ENCODE data around the gene RNASET2. TPM values are rescaled to one million over a fixed set of nuclear protein-coding genes. Genes with fewer than 3 reads are reported as not detected.

RNASET2 gene
- total and polyA plus RNA-seq, 10 of the 15 experiments (the other 5 are each of a cell fraction or from before 2014, with no cell fraction given) = 5.5 to 225 (median 50.2) TPM

- ChIA-PET RAD21 (ENCODE audit: unreplicated experiment) (no interaction called here), POLR2A (no interaction called here), CTCF (no interaction called here), SMC1A (ENCODE audit: uncharacterized antibody, unreplicated experiment) (no interaction called here)
- in situ Hi-C loops (cut with MboI) = no loop called here
- Histone ChIP-seq H3K27me3 (replicated peaks in 1 of 2; ENCODE audit: control insufficient read depth in 2 of 2, insufficient read depth in 2 of 2, low read length in 1 of 2) (no peaks in the 10 kb centered on the region), H3K4me1 (ENCODE audit: control insufficient read depth, insufficient read depth, low read length) (peaks cover 22% of the 10 kb centered on the region), H3K9me3 (replicated peaks; ENCODE audit: control insufficient read depth, insufficient read depth, low read length) (no peaks in the 10 kb centered on the region), H3K4me3 (no peak overlapping the region), H4K20me1 (ENCODE audit: control insufficient read depth, insufficient read depth) (no peaks in the 10 kb centered on the region), H3K4me2 (ENCODE audit: control insufficient read depth, insufficient read depth) (no peak overlapping the region), H3K27ac (ENCODE audit: control insufficient read depth, insufficient read depth) (no peak overlapping the region), H3K36me3 (ENCODE audit: control insufficient read depth in 2 of 2, insufficient read depth in 2 of 2, low read length in 1 of 2) (peaks cover 20 to 33% of the 10 kb centered on the region in 2 experiments), H3K79me2 (ENCODE audit: control insufficient read depth, insufficient read depth, low read length) (peaks cover 25% of the 10 kb centered on the region), H3K9ac (ENCODE audit: control insufficient read depth, insufficient read depth, low read length) (no peak overlapping the region), H2AFZ (ENCODE audit: control insufficient read depth, low read depth, low read length) (no peak overlapping the region)
- intact Hi-C loops (cut with micrococcal nuclease; ENCODE audit: unreplicated experiment) = no loop called here
- ATAC-seq (no peak), FAIRE-seq (no peak), DNase-seq (ENCODE audit: low read depth, low spot score) (no peak)
- TF ChIP-seq ZNF622 (IDR thresholded peaks at IDR 0.05) (no peak), MAX (IDR thresholded peaks at IDR 0.05; ENCODE audit: low read depth, low read length) (no peak), IRF5 (IDR thresholded peaks at IDR 0.05; ENCODE audit: borderline replicate concordance) (no peak), E2F4 (IDR thresholded peaks at IDR 0.05; ENCODE audit: low read depth, low read length) (no peak), IKZF1 (conservative IDR thresholded peaks at IDR 0.05) (no peak), USF2 (IDR thresholded peaks at IDR 0.05; ENCODE audit: borderline replicate concordance, low read depth, low read length) (no peak), ESRRA (IDR thresholded peaks at IDR 0.05; ENCODE audit: low read length) (no peak), CHD1 (IDR thresholded peaks at IDR 0.05; ENCODE audit: low read depth, low read length) (no peak)
- BruUV-seq (replicated peaks) = TSS peak; percentile 33
- 96% methylated on average over 16 of the region's 16 CpGs for WGBS (ENCODE audit: insufficient coverage, insufficient replicate concordance, low lambda C conversion rate, missing lambda C conversion rate)
These were observed 10.2 kb downstream of the RNASET2 start for GRCh38 chr6:166946125-166946524.

All from GM12878 (cell line).